A673 (cell line): Measurements from ENCODE around the gene SLAMF8.

Experiments used
- EZH2 ChIP-seq: fragments of 200-600 bp; sonication (generic); IDR thresholded peaks from 2 replicates; pipeline ENCODE4 v1.6.1; 2017; ENCODE audit warnings: borderline replicate concordance, low read depth, mild to moderate bottlenecking, mixed read lengths, antibody characterized with exemption, low read length; ENCODE audit not compliant: poor library complexity, severe bottlenecking
- TF ChIP-seq, protein P1 (sequence below): fragments of 300-800, 200-600 bp; sonication (generic); conservative IDR thresholded peaks from 2 replicates; pipeline ENCODE4 v1.5.1; 2017; ENCODE audit warnings: low read depth, mild to moderate bottlenecking, antibody characterized with exemption, low read length, moderate library complexity, mixed read lengths

DNA sequence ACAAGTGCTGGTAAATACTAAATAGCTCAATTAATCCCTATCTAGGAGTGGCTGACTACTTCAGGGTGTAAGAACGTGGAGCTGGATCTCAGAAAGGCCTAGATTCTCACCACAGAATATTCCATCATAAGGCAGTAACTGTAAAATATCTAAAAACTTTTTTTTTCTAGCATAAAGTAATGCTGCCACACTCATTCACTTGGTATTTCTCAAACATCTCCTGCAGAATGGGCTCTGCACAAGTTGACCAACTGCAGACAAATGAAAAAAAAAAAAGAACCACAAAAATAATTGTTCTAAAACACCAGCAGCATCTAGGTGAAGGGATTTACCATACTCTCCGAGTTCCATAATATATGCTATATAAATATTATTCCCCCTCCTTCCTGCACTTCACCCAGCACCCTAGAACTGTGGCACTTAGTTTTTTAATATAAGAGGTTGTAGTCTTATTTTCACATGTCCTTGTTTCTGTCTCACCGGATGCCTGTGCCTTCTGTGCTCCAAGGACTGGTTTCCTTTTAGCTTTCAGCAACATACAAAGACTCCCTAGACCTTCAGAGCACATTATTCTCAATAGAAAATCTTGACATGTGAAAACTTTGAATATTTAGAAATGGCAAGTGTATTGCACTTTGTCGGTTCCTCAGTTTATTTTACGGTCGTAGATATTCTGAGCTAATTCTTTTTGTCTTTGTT is 26.9 kb downstream of the SLAMF8 start:
- TF ChIP-seq, protein P1, sequence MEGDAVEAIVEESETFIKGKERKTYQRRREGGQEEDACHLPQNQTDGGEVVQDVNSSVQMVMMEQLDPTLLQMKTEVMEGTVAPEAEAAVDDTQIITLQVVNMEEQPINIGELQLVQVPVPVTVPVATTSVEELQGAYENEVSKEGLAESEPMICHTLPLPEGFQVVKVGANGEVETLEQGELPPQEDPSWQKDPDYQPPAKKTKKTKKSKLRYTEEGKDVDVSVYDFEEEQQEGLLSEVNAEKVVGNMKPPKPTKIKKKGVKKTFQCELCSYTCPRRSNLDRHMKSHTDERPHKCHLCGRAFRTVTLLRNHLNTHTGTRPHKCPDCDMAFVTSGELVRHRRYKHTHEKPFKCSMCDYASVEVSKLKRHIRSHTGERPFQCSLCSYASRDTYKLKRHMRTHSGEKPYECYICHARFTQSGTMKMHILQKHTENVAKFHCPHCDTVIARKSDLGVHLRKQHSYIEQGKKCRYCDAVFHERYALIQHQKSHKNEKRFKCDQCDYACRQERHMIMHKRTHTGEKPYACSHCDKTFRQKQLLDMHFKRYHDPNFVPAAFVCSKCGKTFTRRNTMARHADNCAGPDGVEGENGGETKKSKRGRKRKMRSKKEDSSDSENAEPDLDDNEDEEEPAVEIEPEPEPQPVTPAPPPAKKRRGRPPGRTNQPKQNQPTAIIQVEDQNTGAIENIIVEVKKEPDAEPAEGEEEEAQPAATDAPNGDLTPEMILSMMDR, result no peak
- no peak for TF ChIP-seq EZH2
